ENCODE data around the gene HPN. TPM values are rescaled to one million over a fixed set of nuclear protein-coding genes. Genes with fewer than 3 reads are reported as not detected.
"Not testable (repeated sequence)": the region's sequence is repeated elsewhere in the genome, so short reads cannot be mapped to it uniquely, and the experiment has no call there.

The HPN gene
- total RNA-seq, 1 donor from 2014 or later, result 28.1 TPM

GRCh38 chr19:35011091-35011689, 30.3 kb upstream of the HPN start:
- TF ChIP-seq, protein P1, sequence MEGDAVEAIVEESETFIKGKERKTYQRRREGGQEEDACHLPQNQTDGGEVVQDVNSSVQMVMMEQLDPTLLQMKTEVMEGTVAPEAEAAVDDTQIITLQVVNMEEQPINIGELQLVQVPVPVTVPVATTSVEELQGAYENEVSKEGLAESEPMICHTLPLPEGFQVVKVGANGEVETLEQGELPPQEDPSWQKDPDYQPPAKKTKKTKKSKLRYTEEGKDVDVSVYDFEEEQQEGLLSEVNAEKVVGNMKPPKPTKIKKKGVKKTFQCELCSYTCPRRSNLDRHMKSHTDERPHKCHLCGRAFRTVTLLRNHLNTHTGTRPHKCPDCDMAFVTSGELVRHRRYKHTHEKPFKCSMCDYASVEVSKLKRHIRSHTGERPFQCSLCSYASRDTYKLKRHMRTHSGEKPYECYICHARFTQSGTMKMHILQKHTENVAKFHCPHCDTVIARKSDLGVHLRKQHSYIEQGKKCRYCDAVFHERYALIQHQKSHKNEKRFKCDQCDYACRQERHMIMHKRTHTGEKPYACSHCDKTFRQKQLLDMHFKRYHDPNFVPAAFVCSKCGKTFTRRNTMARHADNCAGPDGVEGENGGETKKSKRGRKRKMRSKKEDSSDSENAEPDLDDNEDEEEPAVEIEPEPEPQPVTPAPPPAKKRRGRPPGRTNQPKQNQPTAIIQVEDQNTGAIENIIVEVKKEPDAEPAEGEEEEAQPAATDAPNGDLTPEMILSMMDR (IDR thresholded peaks at IDR 0.05), result no peak
- no peak overlapping the region for H3K4me3 ChIP-seq
- intact Hi-C loops (cut with DNase I), result loop anchor here (5.0 kb wide), 1 partner anchor 39 kb away; no protein-coding TSS in a partner anchor
- DNase-seq (no peak), ATAC-seq (no peak)
- no peaks in the 10 kb centered on the region for H3K27me3 ChIP-seq (ENCODE audit: low read depth)
- H3K9me3 ChIP-seq, result no peaks in the 10 kb centered on the region
- peaks cover 66% of the 10 kb centered on the region for H3K4me1 ChIP-seq
- H3K36me3 ChIP-seq, result peaks cover 59% of the 10 kb centered on the region
- no peak overlapping the region for H3K27ac ChIP-seq

- Histone ChIP-seq H3K4me1 (peaks cover 59% of the 10 kb centered on the region), H3K36me3 (peaks cover 67% of the 10 kb centered on the region), H3K27ac (peak overlapping the region; percentile 44), H3K9me3 (no peaks in the 10 kb centered on the region), H3K27me3 (ENCODE audit: low read depth) (no peaks in the 10 kb centered on the region), H3K4me3 (no peak overlapping the region)
- intact Hi-C loops (cut with DNase I), result loop anchor here (5.0 kb wide), 1 partner anchor 40 kb away; no protein-coding TSS in a partner anchor
- TF ChIP-seq, protein P1 (IDR thresholded peaks at IDR 0.05), result no peak
- ATAC-seq (no peak), DNase-seq (no peak)
Observed at GRCh38 chr19:35011737-35012682, 29.5 kb upstream of the HPN start.

- Histone ChIP-seq H3K36me3 (peaks cover 79% of the 10 kb centered on the region), H3K27ac (peak overlapping the region; percentile 44), H3K27me3 (ENCODE audit: low read depth) (no peaks in the 10 kb centered on the region), H3K9me3 (no peaks in the 10 kb centered on the region), H3K4me3 (no peak overlapping the region), H3K4me1 (peaks cover 54% of the 10 kb centered on the region)
- TF ChIP-seq, protein P1 (IDR thresholded peaks at IDR 0.05), result peak; percentile 99
- intact Hi-C loops (cut with DNase I), result loop anchor here (5.0 kb wide), 1 partner anchor 41 kb away; no protein-coding TSS in a partner anchor
- DNase-seq (peak; percentile 84), ATAC-seq (peak; percentile 86 to 89)
Observed at GRCh38 chr19:35013041-35013819, 28.3 kb upstream of the HPN start.

DNA sequence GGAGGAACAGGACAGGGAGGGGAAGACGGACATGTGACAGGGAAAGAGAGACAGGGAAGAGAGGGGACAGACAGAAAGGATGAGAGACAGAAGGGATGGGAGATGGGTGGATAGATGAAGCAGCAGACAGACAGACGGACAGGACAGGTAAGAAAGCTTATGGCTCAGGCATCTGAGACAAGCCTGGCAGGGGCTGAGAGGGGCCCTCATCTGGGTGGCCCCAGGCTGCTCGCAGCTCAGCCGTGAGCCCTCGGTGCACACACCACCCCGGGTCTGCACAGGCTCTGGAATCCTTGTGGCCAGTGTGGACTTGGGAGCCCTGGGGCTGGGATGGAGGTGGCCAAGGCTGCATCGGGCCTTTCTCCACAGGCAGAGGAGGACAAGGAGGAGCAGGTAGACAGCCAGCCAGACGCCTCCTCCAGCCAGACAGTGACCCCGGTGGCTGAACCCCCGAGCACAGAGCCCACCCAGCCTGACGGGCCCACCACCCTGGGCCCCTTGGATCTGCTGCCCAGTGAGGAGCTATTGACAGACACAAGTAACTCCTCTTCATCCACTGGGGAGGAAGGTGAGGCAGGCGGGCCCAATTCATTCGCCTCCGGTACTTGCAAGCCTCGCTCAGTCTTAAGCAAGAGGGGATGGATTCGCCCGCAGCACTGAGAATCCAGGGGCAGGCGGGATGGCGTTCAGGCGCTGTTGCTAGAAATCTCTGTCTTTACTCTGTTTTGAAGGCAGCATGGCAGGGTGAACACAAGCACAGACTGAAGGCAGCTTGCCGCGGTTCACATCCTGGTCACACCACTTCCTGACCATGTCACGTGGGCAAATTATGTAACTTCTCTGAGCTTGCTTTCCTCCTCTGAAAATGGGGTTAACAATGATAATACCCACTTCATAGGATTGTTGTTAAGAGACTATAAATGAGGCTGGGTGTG, 27.4 kb upstream of the HPN start:
- ATAC-seq (peak; percentile 9 to 37), DNase-seq (no peak)
- Histone ChIP-seq H3K9me3 (no peaks in the 10 kb centered on the region), H3K4me1 (peaks cover 48% of the 10 kb centered on the region), H3K4me3 (no peak overlapping the region), H3K36me3 (peaks cover 87% of the 10 kb centered on the region), H3K27me3 (ENCODE audit: low read depth) (no peaks in the 10 kb centered on the region), H3K27ac (peak overlapping the region; percentile 13)
- TF ChIP-seq, protein P1 (IDR thresholded peaks at IDR 0.05), result no peak
- intact Hi-C loops (cut with DNase I), result loop anchor here (5.0 kb wide), 1 partner anchor 42 kb away; no protein-coding TSS in a partner anchor

DNA sequence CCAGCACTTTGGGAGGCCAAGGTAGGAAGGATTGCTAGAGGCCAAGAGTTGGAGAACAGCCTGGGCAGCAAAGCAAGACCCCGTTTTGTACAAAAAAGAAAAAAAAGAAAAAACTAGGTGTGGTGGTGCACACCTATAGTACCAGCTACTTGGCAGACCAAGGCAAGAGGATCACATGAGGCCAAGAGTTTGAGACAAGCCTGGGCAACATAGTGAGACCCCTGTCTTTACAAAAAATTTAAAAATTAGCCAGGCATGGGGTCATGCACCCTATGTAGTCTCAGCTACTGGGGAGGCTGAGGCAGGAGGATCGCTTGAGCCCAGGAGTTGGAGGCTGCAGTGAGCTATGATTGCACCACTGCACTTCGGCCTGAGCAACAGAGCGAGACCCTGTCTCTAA, 26.7 kb upstream of the HPN start:
- not testable (repeated sequence) for H3K27me3 ChIP-seq (ENCODE audit: low read depth); H3K9me3 ChIP-seq; ATAC-seq; DNase-seq; H3K4me3 ChIP-seq
- Histone ChIP-seq H3K27ac (peak overlapping the region; percentile 13), H3K36me3 (peaks cover 87% of the 10 kb centered on the region), H3K4me1 (peaks cover 48% of the 10 kb centered on the region)
- intact Hi-C loops (cut with DNase I), result loop anchor here (5.0 kb wide), 1 partner anchor 42 kb away; no protein-coding TSS in a partner anchor
